OCI-M1 (cell line): ENCODE results near the gene KPNB1.

Experiments used
- DNase-seq: peaks from one replicate; lab custom pipeline; 2025; lab: John Stamatoyannopoulos, UW

The KPNB1 gene

DNA sequence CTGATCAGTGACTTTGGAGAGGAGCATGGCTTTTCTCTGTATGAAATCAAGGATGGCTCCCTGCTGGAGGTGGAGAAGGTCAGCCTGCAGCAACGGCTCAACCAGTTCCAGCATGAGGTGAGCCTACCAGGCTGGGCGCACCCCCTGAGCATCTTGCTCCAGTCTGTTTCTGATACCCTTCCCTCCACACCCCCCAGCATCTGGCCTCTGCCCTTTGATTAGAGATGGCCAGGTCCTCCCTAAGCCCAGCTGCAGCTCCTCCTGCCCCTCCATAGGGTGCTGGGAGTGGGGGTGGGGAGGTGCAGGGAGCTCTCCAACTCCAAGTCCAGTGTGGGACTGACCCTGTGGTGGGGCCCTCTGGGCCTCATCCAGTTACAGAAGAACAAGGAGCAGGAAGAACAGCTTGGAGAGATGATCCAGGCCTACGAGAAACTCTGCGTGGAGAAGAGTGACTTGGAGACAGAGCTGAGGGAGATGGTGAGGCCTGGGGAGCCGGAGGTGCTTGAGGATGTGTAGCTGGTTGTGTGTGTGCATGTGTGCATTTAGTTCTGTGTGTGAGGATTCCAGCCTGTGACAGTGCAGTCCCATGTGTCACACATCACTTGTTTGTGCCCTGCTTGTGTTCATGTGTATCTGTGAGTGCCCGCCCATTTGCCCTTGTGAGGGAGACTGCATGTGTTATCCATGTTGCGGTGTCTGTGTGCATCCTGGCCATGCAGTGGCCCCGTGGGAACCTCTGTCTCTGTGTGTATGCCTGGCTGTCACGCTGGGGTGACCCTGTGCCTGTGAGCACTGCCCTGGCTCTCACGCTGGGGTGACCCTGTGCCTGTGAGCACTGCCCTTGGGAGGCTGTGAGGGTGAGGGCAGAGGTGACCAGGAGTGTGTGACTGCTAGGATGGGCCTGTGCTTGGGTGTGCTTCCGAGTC is 47.3 kb downstream of the KPNB1 start:
- no peak for DNase-seq

DNA sequence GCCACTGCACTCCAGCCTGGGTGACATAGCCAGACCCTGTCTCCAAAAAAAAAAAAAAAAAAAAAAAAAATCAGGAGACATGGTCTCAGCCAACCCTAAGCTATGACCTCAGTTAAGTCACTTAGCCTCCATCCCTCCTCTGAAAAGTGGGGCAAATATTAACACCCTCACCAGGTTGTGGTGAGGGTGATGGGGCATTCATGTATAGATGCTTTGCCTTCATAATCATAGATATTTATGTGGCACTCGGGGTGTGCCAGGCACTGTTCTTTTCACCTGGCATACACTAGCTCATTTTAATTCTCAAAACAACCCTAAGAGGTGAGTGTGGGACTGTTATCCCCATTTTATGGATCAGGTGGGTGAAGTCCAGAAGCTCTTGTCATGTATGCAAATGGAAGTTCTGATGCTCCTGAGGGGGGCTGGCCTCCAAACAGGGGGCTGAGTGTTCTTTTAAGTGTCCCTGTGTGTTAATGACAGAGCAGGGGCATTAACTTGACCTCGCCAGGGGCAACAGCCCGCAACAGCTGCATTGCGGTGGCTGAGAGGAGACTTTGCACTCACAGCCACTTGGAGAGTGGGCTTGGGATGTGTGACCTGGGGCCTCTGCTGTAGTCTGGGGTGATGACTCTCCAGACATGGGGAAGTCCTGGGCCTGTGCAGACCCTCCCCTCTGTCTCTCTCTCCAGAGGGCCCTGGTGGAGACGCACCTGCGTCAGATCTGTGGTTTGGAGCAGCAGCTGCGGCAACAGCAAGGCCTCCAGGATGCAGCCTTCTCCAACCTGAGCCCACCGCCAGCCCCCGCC is 48.4 kb downstream of the KPNB1 start:
- no peak for DNase-seq

GRCh38 chr17:47698749-47699535 is 49.2 kb downstream of the KPNB1 start:
- peak; percentile 77 for DNase-seq

- DNase-seq, result no peak
These were observed 49.8 kb downstream of the KPNB1 start for GRCh38 chr17:47699536-47699840.

GRCh38 chr17:47700471-47701449 is 51.0 kb downstream of the KPNB1 start:
- DNase-seq, result no peak

DNA sequence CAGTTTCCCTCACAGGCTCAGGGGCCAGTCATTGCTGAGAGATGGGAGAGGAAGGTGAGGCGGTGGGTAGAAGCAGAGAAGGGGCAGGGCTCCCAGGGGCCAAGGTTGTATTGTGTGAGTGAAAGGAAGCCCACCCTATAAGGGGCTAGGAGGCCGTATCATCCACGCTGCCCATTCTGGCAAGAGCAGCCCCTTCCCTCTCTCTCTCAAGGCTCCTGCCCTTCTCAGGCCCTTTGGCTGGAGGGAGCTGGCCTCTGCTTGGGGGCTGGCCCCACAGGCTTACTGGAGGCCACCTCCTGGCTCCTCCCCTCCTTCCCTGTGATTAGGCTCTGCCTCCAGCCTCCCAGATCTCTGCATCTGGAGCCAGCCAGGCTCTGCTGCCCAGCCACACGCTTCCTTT is 51.9 kb downstream of the KPNB1 start:
- DNase-seq, result no peak

DNA sequence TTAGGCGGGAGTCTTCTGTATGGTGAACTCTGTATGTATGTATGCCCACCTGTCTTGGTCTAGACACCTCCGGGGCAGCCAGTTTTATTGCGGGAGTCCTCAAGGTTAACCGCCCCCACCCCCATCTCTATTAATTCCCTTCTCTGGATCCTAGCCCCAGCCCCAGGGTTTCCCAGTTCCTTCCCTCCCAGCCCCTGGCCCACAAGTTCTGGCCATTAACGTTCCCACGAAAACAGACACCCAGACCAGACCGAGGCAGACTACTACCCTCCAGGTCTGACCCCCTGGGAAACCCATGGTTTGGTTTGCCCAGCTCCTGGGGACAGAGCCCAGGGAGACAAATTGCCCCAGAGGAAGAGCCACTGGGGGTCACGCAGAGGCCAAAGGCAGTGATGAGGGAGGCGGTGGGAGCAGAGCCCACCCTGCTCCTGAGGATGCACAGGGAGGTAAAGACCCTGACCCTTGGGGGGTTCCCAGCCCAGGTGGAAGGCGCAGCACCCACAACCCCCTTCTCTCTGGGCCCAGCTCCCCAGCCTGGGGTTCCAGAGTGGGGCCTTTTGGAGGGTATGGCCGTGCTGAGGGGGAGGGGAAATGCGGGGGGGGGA is 52.8 kb downstream of the KPNB1 start:
- DNase-seq, result no peak

DNA sequence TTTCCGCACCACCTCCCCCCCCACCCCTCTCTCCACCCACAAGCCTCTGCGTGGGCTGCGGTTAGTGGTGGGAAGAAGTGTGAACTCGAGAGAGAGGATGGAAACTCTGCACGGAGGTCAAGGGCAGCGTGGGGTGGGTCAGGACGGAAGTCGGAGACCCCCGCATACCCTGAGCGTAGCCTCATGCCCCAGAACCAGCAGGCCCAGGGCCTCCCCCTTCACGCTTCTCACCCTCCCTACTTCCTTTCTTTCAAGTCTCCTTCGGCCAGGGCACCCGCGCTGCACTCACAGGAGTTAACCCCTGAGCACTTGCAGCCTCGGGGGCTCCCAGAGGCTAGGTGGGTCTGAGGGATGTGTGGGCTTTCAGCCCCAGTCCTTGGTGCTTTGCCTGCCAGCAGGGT is 53.5 kb downstream of the KPNB1 start:
- no peak for DNase-seq

- DNase-seq, result no peak
These were observed 54.0 kb downstream of the KPNB1 start for GRCh38 chr17:47703671-47704070.

GRCh38 chr17:47704116-47704515 is 54.4 kb downstream of the KPNB1 start:
- DNase-seq, result no peak

- no peak for DNase-seq
These were observed 55.0 kb downstream of the KPNB1 start for GRCh38 chr17:47704736-47705135.

DNA sequence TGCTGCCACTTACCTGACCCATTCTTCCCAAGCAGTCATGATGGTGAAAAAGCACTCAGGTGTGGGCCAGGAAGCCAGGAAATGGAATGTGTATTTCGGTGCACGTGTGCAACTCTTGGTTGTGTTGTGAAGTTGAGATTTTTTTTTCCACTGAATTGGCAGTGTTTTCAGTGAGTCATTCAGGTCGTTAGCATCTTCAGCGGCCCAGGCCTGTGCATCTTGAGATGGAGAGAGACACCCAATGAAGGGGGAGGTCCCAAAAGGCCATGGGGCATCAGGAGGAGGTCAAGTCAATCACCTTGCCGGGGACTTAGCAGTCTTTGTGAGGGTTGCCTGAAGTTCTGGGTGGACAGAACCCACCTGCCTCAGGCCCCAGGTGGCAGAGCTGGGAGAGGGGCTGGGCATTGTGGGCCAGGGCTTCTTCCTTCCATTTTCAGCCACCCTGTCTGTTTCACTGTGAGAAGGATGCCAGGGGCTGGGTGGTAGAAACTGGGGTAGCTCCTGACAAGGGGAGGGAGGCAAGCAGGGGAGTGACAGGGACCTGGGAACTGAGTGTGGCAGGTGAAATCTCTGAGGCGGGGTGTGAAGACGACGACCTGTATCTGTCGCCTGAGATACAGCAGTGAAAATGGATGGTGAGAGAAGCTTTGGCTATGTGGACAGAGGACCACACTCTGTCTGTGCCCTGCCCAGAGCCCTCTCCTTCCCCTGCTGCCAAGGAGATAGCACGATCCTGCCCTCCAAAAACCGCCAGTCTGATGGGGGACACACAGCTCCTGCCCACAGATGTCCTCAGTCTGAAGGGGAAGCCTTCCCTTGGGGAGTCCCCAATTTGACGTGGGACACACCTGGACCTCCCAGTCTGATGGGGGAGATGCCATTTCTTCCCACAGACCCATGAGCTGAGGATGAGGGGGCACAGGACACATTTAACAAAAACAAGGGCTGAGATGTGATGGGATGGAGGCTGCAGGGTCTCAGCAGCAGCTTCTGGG is 56.1 kb downstream of the KPNB1 start:
- no peak for DNase-seq

GRCh38 chr17:47707056-47707804 is 57.5 kb downstream of the KPNB1 start:
- DNase-seq, result no peak

GRCh38 chr17:47707884-47708283 is 58.2 kb downstream of the KPNB1 start:
- no peak for DNase-seq

DNA sequence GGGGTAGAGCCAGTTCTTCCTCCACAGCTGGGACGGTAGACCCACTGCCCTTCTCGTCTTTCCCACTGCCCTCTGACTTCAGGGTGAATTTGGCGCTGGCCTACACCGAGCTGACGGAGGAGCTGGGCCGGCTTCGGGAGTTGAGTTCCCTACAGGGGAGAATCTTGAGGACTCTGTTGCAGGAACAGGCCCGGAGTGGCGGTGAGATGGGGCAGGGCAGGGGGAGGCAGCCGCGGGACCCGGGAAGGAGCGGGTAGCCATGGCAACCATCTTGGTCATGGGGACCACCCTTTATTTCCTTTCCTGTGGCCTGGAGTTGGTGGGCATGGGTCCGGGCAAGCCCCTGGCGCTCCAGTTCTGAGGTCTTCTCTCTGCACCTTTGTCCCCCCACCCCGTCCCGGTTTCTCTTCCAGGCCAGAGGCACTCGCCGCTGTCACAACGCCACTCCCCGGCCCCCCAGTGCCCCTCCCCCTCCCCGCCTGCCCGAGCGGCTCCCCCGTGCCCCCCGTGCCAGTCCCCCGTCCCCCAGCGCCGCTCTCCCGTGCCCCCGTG is 58.7 kb downstream of the KPNB1 start:
- no peak for DNase-seq

GRCh38 chr17:47708864-47709541 is 59.3 kb downstream of the KPNB1 start:
- DNase-seq, result no peak

GRCh38 chr17:47709594-47709993 is 59.9 kb downstream of the KPNB1 start:
- no peak for DNase-seq
